Ishikawa (cell line): ENCODE results near the gene TYSND1.

Experiments used
- CEBPB ChIP-seq: IDR thresholded peaks from 2 replicates; pipeline ENCODE4 v1.6.1; 2012
- CREB1 ChIP-seq: IDR thresholded peaks from 2 replicates; pipeline ENCODE4 v1.6.1; 2012; ENCODE audit warnings: low read depth
- EGR1 ChIP-seq: IDR thresholded peaks from 2 replicates; pipeline ENCODE4 v1.6.1; 2012
- EP300 ChIP-seq: IDR thresholded peaks from 2 replicates; pipeline ENCODE4 v1.6.1; 2012; ENCODE audit warnings: borderline replicate concordance
- FOXM1 ChIP-seq: IDR thresholded peaks from 2 replicates; pipeline ENCODE4 v1.6.1; 2012; ENCODE audit warnings: low read depth, borderline replicate concordance
- NFIC ChIP-seq: IDR thresholded peaks from 2 replicates; pipeline ENCODE4 v1.6.1; 2012
- RAD21 ChIP-seq: IDR thresholded peaks from 2 replicates; pipeline ENCODE4 v1.6.1; 2012; ENCODE audit warnings: low read depth
- TAF1 ChIP-seq: IDR thresholded peaks from 2 replicates; pipeline ENCODE4 v1.6.1; 2012; ENCODE audit warnings: low read depth, mild to moderate bottlenecking
- TCF12 ChIP-seq: IDR thresholded peaks from 2 replicates; pipeline ENCODE4 v1.6.1; 2012; ENCODE audit warnings: low read depth
- TEAD4 ChIP-seq: IDR thresholded peaks from 2 replicates; pipeline ENCODE4 v1.6.1; 2012
- YY1 ChIP-seq: IDR thresholded peaks from 2 replicates; pipeline ENCODE4 v1.6.1; 2012; ENCODE audit warnings: low read depth
- ZBTB7A ChIP-seq: IDR thresholded peaks from 2 replicates; pipeline ENCODE4 v1.6.1; 2012; ENCODE audit warnings: low read depth
- TF ChIP-seq, protein P1 (sequence below): IDR thresholded peaks from 2 replicates; pipeline ENCODE4 v1.6.1; 2012
- TF ChIP-seq, protein P2 (sequence below): IDR thresholded peaks from 2 replicates; pipeline ENCODE4 v1.6.1; 2012; ENCODE audit warnings: low read depth, mild to moderate bottlenecking
- TF ChIP-seq, protein P3 (sequence below): IDR thresholded peaks from 2 replicates; pipeline ENCODE4 v1.6.1; 2012

The TYSND1 gene

DNA sequence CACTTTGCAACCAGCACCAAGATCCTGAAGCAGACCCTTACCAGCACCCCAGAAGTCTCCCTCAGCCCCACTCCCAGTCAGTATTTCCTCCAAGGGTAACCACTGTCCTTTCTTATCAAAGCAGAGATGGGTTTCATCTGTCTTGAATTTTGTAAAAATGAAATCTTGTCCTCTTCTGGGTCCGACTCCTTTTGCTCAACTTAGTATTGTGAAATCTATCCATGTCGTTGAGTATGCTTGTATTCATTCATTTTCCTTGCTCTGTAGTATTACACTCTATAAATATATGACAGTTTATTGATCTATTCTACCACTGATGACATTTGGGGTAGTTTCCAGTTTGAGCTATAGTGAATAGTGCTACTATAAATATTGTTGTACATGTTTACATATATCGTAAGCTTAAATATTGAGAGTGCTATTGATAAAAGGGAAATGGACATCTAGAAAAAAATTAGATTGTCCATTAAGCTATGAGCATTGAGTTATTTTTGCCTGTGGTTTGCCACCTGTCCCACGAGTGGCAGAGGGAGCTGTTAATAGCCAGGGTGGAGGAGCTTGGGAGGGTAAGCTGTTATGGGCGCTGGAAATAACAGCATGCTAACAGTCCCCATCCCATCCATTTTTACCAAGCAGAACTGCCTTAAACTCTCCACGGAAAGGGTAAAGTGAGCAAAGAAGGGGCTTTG, 50.3 kb downstream of the TYSND1 start:
- TF ChIP-seq NFIC: no peak

DNA sequence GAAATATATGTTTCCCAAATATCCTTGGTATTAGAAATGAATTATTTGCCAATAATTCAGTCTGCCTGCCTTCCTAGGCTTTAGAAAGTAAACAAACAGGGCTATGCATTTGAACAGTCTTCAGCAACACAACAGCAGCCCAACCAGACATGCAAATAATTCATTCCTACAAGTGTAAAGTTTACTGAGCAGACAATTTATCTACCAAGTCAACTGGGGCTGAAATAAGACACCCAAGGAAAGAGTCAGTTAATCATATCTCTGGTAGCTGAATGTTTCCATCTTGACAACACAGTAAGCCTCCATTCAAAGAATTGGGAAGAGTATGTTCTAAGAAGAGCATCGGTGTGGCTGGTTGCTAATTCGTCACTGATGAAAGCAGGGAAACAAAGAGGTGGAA, 52.2 kb downstream of the TYSND1 start:
- TF ChIP-seq RAD21 (no peak), ZBTB7A (no peak), EP300 (no peak)

DNA sequence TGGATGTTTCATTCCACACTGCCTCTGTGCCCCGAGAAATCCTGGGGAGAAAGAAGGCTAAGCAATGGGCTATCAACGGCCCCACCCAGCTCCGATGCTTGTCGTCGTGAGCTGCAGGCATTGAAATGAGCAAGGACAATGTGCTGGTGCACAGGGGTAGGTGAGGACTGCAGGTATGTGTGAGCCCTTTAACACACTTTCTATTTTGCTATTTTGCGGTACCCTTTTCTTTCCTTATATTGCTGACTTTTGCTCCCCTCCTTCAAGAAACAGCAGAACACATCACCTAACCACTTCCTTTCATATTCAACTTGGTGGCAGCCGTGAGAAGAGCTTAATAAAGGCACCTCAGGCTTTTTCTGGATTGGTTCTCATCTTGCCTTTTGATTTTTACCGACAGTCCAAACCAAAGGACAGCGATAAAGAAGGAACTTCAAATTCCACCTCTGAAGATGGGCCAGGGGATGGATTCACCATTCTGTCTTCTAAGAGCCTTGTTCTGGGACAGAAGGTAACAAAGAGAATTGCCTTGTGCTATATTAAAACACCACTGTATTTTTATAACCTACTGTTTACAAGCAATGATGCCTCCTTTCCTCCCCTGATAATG, 53.1 kb downstream of the TYSND1 start:
- TF ChIP-seq RAD21 (no peak), FOXM1 (no peak), CREB1 (no peak), NFIC (no peak), ZBTB7A (no peak), TCF12 (no peak), CEBPB (no peak)
- TF ChIP-seq, protein P1, sequence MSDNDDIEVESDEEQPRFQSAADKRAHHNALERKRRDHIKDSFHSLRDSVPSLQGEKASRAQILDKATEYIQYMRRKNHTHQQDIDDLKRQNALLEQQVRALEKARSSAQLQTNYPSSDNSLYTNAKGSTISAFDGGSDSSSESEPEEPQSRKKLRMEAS: no peak
- TF ChIP-seq, protein P2, sequence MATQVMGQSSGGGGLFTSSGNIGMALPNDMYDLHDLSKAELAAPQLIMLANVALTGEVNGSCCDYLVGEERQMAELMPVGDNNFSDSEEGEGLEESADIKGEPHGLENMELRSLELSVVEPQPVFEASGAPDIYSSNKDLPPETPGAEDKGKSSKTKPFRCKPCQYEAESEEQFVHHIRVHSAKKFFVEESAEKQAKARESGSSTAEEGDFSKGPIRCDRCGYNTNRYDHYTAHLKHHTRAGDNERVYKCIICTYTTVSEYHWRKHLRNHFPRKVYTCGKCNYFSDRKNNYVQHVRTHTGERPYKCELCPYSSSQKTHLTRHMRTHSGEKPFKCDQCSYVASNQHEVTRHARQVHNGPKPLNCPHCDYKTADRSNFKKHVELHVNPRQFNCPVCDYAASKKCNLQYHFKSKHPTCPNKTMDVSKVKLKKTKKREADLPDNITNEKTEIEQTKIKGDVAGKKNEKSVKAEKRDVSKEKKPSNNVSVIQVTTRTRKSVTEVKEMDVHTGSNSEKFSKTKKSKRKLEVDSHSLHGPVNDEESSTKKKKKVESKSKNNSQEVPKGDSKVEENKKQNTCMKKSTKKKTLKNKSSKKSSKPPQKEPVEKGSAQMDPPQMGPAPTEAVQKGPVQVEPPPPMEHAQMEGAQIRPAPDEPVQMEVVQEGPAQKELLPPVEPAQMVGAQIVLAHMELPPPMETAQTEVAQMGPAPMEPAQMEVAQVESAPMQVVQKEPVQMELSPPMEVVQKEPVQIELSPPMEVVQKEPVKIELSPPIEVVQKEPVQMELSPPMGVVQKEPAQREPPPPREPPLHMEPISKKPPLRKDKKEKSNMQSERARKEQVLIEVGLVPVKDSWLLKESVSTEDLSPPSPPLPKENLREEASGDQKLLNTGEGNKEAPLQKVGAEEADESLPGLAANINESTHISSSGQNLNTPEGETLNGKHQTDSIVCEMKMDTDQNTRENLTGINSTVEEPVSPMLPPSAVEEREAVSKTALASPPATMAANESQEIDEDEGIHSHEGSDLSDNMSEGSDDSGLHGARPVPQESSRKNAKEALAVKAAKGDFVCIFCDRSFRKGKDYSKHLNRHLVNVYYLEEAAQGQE: no peak

DNA sequence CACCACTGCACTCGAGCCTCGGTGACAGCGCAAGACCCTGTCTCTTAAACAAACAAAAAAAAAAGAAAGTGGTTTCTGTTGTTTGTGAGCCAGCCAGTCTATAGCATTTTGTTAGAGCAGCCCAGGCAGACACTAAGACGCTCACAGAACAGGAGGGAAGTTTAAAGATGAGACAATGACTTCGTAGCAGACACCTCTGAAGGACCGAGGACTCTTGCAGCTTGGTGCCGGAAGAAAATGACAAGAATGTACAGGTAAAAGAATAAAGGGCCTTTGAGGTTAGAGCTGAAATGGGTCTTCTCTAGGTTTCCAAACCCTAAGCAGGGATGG, 54.1 kb downstream of the TYSND1 start:
- TF ChIP-seq TEAD4: no peak
- TF ChIP-seq, protein P1: no peak
- no peak for TF ChIP-seq FOXM1
- no peak for TF ChIP-seq TCF12

DNA sequence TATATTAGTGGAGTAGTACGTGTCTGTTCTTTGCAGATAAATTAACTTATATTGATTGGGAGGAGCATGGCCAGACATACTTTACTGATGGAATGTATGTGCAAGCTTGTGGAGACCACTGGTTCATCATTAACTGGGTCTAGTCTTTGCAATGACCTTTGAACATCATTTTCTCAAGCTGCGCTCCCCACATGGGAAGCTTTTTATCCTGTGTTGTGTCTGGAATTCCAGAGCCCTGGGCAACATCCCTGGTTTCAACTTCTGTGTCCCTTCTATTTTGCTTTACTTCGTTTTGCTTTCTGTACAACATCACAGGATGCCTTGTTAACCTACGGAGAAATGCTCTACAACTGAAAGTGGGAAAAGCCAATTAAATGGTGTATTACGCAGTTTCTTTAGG, 55.5 kb downstream of the TYSND1 start:
- TF ChIP-seq EP300: no peak

DNA sequence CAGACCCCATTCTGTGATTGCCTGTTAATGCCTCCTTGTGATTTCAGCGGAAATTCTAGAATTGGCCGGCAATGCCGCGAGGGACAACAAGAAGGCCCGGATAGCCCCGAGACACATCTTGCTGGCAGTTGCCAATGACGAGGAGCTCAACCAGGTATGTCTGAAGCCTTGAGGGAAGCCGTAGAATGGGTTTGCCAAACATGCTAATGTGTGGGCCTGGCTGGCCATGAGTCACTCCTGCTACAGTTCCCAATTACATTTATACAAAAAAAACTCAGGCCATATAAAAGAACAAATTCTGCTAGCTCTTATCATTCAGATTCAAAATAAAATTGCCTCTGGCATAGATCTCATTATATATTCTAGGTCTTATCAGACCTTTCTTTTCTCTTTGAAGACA, 56.5 kb downstream of the TYSND1 start:
- TF ChIP-seq EP300: no peak
- no peak for TF ChIP-seq RAD21
- no peak for TF ChIP-seq EGR1
- no peak for TF ChIP-seq TCF12
- TF ChIP-seq TAF1: no peak
- TF ChIP-seq, protein P2: no peak
- no peak for TF ChIP-seq CREB1
- no peak for TF ChIP-seq FOXM1
- TF ChIP-seq ZBTB7A: no peak
- TF ChIP-seq, protein P1: no peak
- no peak for TF ChIP-seq NFIC
- no peak for TF ChIP-seq CEBPB
- no peak for TF ChIP-seq YY1
- no peak for TF ChIP-seq TEAD4
- TF ChIP-seq, protein P3, sequence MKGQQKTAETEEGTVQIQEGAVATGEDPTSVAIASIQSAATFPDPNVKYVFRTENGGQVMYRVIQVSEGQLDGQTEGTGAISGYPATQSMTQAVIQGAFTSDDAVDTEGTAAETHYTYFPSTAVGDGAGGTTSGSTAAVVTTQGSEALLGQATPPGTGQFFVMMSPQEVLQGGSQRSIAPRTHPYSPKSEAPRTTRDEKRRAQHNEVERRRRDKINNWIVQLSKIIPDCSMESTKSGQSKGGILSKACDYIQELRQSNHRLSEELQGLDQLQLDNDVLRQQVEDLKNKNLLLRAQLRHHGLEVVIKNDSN: no peak

DNA sequence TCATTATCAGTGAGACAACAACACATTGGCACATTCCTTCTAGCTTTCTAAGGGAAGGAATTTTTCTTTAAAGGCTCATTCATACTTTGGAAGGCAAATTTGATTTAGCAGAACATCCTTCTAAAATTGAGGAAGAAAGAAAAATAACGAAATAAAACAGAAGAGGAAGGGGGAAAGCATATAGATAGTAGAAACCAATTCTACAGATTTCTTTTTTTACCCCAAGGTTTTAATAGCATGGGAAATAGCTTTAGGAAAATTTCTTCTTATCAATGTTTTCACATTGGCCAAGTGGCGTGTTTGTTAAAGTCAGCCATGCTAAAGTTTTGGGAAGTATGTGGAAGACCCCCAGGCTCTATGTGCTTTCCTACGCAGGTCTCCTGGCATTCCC, 58.2 kb downstream of the TYSND1 start:
- no peak for TF ChIP-seq YY1
- no peak for TF ChIP-seq RAD21
- TF ChIP-seq EGR1: no peak
